Subcutaneous abdominal adipose tissue (tissue), 5 donors: Measurements from ENCODE around the gene CLPTM1L.

Source experiments
- H3K27ac ChIP-seq: one replicate; pipeline ENCODE4 v1.7.0; 2013; ENCODE audit warnings: low read depth, mild to moderate bottlenecking, inconsistent platforms, low read length, moderate library complexity
- H3K27me3 ChIP-seq, 5 donors: one replicate each; pipeline ENCODE4 v1.7.0; 2013; ENCODE audit warnings: low read length in 5 of 5, inconsistent platforms in 1 of 5; ENCODE audit not compliant: control insufficient read depth in 5 of 5, insufficient read depth in 4 of 5
- H3K36me3 ChIP-seq, 5 donors: one replicate each; pipeline ENCODE4 v1.7.0; 2013; ENCODE audit warnings: low read length in 5 of 5; ENCODE audit not compliant: control insufficient read depth in 5 of 5, insufficient read depth in 5 of 5
- H3K4me1 ChIP-seq, 5 donors: one replicate each; pipeline ENCODE4 v1.7.0; 2013; ENCODE audit warnings: low read length in 5 of 5, mild to moderate bottlenecking in 3 of 5, moderate library complexity in 1 of 5; ENCODE audit not compliant: control insufficient read depth in 5 of 5, insufficient read depth in 5 of 5
- H3K4me3 ChIP-seq, 5 donors: one replicate each; pipeline ENCODE4 v1.7.0; 2013; ENCODE audit warnings: low read length in 5 of 5, low read depth in 1 of 5
- H3K9ac ChIP-seq, 5 donors: one replicate each; pipeline ENCODE4 v1.7.0; 2013; ENCODE audit warnings: low read length in 5 of 5, mild to moderate bottlenecking in 4 of 5, moderate library complexity in 3 of 5
- H3K9me3 ChIP-seq, 5 donors: one replicate each; pipeline ENCODE4 v1.7.0; 2013; ENCODE audit warnings: low read length in 5 of 5; ENCODE audit not compliant: control insufficient read depth in 5 of 5
- donor health status: healthy.
- donor health status: healthy.
- donor health status: healthy.
- donor health status: healthy.
- donor health status: healthy.

Gene CLPTM1L, protein sequence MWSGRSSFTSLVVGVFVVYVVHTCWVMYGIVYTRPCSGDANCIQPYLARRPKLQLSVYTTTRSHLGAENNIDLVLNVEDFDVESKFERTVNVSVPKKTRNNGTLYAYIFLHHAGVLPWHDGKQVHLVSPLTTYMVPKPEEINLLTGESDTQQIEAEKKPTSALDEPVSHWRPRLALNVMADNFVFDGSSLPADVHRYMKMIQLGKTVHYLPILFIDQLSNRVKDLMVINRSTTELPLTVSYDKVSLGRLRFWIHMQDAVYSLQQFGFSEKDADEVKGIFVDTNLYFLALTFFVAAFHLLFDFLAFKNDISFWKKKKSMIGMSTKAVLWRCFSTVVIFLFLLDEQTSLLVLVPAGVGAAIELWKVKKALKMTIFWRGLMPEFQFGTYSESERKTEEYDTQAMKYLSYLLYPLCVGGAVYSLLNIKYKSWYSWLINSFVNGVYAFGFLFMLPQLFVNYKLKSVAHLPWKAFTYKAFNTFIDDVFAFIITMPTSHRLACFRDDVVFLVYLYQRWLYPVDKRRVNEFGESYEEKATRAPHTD

DNA sequence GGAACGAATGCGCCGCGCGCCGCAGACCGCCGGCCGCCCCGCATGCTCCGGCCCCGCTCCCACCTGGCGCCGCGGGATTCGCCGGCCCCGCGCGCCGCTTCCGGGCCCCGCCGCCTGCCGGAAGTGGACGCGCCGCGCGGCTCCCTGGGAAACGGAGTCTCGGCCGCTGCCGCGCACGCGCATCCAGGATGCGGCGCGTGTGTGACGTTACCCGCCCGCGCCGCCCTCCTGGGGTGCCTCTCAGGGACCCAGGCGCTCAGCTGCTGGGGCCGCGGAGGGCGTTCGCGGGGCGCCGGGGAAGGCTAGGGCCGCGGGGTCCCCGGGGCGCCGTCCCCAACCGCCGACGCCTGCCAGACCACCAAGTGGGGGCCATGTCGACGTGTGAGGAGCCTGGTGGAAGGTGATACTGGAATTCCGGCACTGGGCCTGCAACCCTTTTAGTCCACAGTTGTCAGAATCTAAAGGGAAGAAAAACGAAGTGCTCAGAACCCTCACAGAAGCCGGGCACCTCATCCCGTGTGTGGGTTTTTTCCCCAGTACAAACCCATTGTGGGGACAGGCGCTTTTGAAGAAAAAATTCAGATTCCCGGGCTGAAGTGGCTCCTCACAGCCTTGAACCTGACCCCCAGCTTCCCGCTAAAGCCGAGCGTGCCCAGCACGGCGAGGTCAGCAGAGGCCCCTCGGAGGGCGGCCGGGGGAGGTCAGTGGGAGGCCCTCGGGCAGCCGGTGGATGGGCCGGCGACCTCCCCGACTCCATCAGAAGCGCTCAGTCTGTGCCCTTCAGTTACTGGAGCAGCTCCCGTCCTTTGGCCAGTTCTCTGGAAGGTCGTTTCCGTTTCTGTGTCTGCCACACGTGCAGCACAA is at the start of gene CLPTM1L:
CLPTM1L (minus strand) TSS at position 125 of the 864 bp plus-strand sequence. CDS start 258 bp downstream, outside the sequence.
- H3K4me1 ChIP-seq, result peaks cover 4 to 33% (median 26%) of the 10 kb centered on the region in 5 donors
- no peaks in the 10 kb centered on the region for H3K27me3 ChIP-seq
- H3K27ac ChIP-seq, result peak within 1 kb of the TSS; percentile 72
- H3K4me3 ChIP-seq, result peak within 1 kb of the TSS; percentile 85 to 92 (median 91)
- no peaks in the 10 kb centered on the region for H3K9me3 ChIP-seq
- peak within 1 kb of the TSS; percentile 87 to 98 (median 94) for H3K9ac ChIP-seq
- peaks cover 0 to 26% (median 23%) of the 10 kb centered on the region in 5 donors for H3K36me3 ChIP-seq

DNA sequence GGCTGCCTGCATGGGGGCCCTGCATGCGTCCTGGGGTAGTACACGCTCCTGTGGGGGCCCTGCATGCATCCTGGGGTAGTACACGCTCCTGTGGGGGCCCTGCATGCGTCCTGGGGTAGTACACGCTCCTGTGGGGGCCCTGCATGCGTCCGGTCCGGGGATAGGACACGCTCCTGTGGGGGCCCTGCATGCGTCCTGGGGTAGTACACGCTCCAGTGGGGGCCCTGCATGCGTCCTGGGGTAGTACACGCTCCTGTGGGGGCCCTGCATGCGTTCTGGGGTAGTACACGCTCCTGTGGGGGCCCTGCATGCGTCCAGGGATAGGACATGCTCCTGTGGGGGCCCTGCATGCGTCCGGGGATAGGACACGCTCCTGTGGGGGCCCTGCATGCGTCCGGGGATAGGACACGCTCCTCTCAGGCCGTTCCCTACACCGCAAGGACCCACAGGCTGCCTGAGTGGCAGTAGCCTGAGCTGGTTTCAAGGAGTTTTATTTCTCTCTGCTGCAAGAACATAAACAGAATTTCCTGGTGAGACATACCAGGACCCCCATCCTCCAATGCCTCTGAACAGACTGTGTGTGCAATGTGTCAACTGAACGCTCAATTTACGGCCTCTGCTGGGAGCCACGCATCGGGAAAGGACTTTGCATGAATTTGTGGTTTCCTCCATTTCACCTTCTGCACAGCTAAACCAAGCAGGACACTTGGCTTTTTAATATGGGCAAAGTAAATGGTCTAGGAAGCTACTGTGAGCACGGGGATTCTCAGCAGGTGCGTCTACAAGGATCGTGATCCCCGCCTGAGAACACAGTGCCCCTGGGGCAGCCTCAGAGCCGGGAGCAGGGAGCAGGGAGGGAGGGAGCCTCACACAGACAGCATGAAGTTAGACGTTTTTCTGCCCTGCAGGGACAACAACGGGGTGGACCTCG is 48.9 kb upstream of the CLPTM1L start:
- Histone ChIP-seq H3K4me1 (no peaks in the 10 kb centered on the region), H3K36me3 (no peaks in the 10 kb centered on the region), H3K4me3 (no peak overlapping the region), H3K9ac (no peak overlapping the region), H3K9me3 (peaks cover 0 to 7% (median 3%) of the 10 kb centered on the region in 5 donors), H3K27me3 (peaks cover 25 to 56% (median 48%) of the 10 kb centered on the region in 5 donors), H3K27ac (no peak overlapping the region)

DNA sequence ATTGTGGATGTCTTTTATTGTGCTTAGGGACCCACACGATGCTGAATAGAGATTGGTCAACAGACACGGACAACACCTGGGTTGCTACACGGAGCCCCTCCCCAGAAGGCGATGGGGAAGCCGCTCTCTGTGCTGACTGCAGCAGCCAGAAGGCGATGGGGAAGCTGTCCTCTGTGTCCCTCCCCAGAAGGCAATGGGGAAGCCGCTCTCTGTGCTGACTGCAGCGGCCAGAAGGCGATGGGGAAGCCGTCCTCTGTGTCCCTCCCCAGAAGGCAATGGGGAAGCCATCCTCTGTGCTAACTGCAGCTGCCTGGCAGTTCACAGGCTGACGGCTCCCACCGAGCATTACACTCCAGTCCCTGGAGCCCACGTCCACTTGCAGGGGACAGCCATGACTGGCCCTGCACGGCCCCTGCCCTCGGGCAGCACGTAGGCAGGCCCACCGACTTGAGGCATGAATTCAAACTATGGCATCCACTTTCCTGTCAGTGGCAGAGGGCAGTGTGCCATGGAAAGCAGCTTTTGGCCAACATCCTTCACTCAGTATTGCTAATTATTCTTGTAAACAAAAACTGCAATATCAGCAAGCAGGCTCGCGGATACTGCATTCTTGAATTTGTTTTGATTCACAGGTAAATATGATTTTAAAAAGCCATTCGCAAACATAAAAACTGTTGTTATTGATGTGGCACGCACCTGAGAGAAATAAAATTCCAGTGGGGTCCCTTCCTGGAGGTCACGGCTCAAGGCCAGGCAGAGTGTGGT is 48.1 kb upstream of the CLPTM1L start:
- Histone ChIP-seq H3K9me3 (no peaks in the 10 kb centered on the region), H3K27ac (no peak overlapping the region), H3K27me3 (peaks cover 25 to 56% (median 53%) of the 10 kb centered on the region in 5 donors), H3K4me1 (no peaks in the 10 kb centered on the region), H3K4me3 (no peak overlapping the region), H3K9ac (no peak overlapping the region), H3K36me3 (no peaks in the 10 kb centered on the region)

DNA sequence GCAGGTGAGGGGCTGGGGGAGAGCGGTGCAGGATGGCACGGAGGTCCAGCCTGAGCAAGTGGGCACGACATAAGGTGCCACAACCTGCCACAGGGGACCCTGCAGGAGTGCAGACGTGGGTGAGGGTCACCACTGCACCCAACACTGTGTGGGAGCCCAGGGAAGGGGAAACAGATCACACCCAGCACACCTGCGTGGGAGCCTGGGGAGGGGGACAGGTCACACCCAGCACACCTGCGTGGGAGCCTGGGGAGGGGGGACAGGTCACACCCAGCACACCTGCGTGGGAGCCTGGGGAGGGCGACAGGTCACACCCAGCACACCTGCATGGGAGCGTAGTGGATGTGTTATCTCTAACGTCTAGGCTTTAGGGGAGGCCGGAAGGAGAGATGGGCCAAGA is 47.4 kb upstream of the CLPTM1L start:
- peaks cover 25 to 56% (median 53%) of the 10 kb centered on the region in 5 donors for H3K27me3 ChIP-seq
- no peaks in the 10 kb centered on the region for H3K9me3 ChIP-seq
- no peak overlapping the region for H3K27ac ChIP-seq

DNA sequence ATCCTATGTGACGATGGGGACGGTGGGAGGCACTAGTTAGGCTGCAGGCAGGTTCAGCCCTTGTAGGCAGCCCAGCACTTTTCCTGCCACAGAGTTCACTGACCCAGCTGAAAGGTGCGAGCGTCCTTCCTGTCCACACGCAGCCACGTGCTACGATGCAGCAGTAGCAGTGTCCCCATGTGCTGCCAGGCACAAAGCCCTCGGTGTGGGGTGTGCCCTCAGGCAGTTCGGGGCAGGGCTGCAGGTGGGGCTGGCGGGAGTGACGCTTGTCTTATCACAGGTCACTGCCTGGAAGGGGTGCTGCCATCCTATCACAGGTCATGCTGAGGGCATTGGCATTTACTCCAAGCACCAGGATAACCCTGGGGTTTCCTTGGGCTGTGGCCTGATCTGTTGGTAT is 46.8 kb upstream of the CLPTM1L start:
- Histone ChIP-seq H3K4me1 (peaks cover 0 to 7% (median 1%) of the 10 kb centered on the region in 5 donors), H3K27me3 (peaks cover 22 to 62% (median 53%) of the 10 kb centered on the region in 5 donors), H3K27ac (no peak overlapping the region), H3K9me3 (no peaks in the 10 kb centered on the region), H3K4me3 (no peak overlapping the region), H3K9ac (no peak overlapping the region), H3K36me3 (no peaks in the 10 kb centered on the region)

More for the DNA sequence above, 47.4 kb upstream of the CLPTM1L start:
- Histone ChIP-seq H3K9ac (no peak overlapping the region), H3K36me3 (no peaks in the 10 kb centered on the region), H3K4me3 (no peak overlapping the region), H3K4me1 (peaks cover 0 to 1% (median 0%) of the 10 kb centered on the region in 5 donors)

DNA sequence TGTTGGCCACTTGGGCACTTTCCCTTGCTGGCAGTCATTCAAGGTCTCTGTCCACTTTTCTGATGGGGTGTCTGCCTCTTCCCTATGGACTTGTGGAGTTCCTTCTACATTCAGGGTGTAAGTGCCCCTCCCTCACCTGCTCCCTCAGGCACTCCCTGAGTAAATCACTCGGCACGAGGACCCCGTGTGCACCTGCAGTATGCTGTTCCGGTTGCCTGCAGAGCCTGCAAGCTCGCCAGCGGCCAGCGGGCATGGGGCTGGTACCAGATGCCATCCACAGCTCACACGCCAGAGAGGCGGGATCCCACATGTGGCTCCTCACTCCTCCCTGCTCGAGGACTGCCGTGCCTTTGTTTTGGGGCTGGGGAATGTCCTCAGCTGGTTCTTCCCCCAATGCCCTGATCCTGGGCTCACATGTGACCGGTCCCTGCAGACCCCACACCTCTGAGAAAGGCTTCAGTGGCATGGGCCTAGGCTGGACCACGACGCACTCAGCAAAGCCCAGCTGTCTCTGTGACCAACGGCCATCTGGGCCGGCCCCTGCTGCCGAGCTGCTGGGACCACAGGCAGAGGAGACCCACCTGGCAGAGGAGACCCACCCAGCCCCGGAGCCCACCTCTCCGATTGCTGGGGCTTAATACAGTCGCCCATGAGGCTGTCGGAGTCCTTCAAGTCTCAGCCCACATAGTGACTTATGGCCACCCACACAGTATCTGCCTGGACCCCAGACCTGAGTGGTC is 46.1 kb upstream of the CLPTM1L start:
- Histone ChIP-seq H3K4me3 (no peak overlapping the region), H3K27me3 (peaks cover 20 to 59% (median 46%) of the 10 kb centered on the region in 5 donors), H3K9me3 (no peaks in the 10 kb centered on the region), H3K27ac (no peak overlapping the region), H3K36me3 (no peaks in the 10 kb centered on the region), H3K4me1 (peaks cover 0 to 14% (median 8%) of the 10 kb centered on the region in 5 donors), H3K9ac (no peak overlapping the region)

DNA sequence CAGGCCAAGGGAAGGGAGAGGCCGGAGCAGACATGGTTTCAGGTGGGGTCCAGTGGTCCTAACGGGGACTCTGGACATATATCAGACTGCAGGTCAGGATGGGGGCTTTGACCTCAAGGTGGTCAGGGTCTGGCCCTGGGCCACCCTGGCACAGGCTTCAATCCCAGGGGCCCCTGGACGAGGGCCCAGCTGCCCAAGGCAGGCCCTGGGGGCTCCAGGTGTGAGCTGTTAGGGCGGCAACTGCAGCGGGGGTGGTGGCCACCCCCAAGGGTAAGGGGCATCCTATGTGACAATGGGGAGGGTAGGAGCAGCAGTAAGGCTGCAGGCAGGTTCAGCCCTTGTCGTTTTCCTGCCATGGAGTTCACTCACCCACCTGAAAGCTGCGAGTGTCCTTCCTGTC is 45.4 kb upstream of the CLPTM1L start:
- Histone ChIP-seq H3K27me3 (peaks cover 20 to 55% (median 43%) of the 10 kb centered on the region in 5 donors), H3K4me1 (peaks cover 0 to 21% (median 15%) of the 10 kb centered on the region in 5 donors), H3K9ac (no peak overlapping the region), H3K27ac (no peak overlapping the region), H3K36me3 (no peaks in the 10 kb centered on the region), H3K9me3 (no peaks in the 10 kb centered on the region), H3K4me3 (no peak overlapping the region)

DNA sequence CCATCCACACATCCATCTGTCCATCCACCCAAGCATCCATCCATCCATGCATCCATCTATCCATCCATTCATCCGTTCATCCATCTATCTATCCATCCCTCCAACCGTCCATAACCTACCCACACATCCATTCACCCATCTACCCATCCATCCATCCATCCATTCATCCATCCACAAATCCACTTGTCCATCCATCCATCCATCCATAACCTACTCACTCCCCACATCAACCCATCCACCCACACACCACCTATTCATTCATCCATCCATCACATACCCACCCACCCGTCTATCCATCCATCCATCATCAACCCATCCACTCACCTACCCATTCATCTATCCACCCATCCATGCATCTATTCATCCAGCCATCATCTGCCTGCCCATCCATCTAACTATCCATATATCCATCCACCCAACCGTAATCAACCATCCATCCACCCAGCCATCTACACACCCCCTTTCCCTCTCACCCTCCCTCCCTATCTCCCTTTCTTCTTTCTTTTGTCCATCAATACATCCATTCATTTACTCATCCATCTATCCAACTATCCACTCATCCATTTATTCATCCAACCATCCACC is 43.6 kb upstream of the CLPTM1L start:
- Histone ChIP-seq H3K36me3 (no peaks in the 10 kb centered on the region), H3K9me3 (no peaks in the 10 kb centered on the region), H3K27me3 (peaks cover 9 to 45% (median 31%) of the 10 kb centered on the region in 5 donors), H3K4me1 (peaks cover 0 to 22% (median 16%) of the 10 kb centered on the region in 5 donors), H3K27ac (no peak overlapping the region), H3K9ac (no peak overlapping the region), H3K4me3 (no peak overlapping the region)
